Neural progenitor cell (in vitro differentiated cells): Measurements from ENCODE around the gene STRAP. TPM values are rescaled to one million over a fixed set of nuclear protein-coding genes. Genes with fewer than 3 reads are reported as not detected.
A peak's percentile ranks its signal among the peaks of the same experiment; 100 is the strongest.
"Not testable (repeated sequence)": the region's sequence is repeated elsewhere in the genome, so short reads cannot be mapped to it uniquely, and the experiment has no call there.

Source experiments
- DNase-seq: peaks from one replicate; pipeline ENCODE4 v3.0.0-alpha.2; 2016; ENCODE audit warnings: low spot score
- H2AFZ ChIP-seq: fragments of 200-600 bp; sonication (generic); replicated peaks from 2 replicates; pipeline ENCODE4 v1.6.1; 2016; ENCODE audit warnings: antibody characterized with exemption
- H3F3A ChIP-seq: fragments of 200-600 bp; sonication (generic); 2 replicates; pipeline ENCODE4 v1.6.1; 2016; ENCODE audit warnings: antibody characterized with exemption, low read depth
- H3K27ac ChIP-seq: fragments of 200-600 bp; sonication (generic); 2 replicates; pipeline ENCODE4 v1.5.1; 2016; ENCODE audit warnings: mild to moderate bottlenecking
- H3K27me3 ChIP-seq: fragments of 200-600 bp; sonication (generic); 2 replicates; pipeline ENCODE4 v1.6.1; 2016; ENCODE audit warnings: mild to moderate bottlenecking, moderate library complexity
- H3K36me3 ChIP-seq: fragments of 200-600 bp; sonication (generic); 2 replicates; pipeline ENCODE4 v1.5.1; 2016
- H3K4me1 ChIP-seq: fragments of 200-600 bp; sonication (generic); 2 replicates; pipeline ENCODE4 v1.6.1; 2016; ENCODE audit warnings: mixed run types
- H3K4me2 ChIP-seq: fragments of 200-600 bp; sonication (generic); 2 replicates; pipeline ENCODE4 v1.6.1; 2016
- H3K4me3 ChIP-seq: fragments of 200-600 bp; sonication (generic); 2 replicates; pipeline ENCODE4 v1.5.1; 2016
- H3K79me2 ChIP-seq: fragments of 200-600 bp; sonication (generic); 2 replicates; pipeline ENCODE4 v1.6.1; 2016; ENCODE audit warnings: low read depth
- H3K9ac ChIP-seq: fragments of 200-600 bp; sonication (generic); 2 replicates; pipeline ENCODE4 v1.6.1; 2016
- H3K9me3 ChIP-seq: fragments of 200-600 bp; sonication (generic); 2 replicates; pipeline ENCODE4 v1.5.1; 2016; ENCODE audit warnings: low read depth
- H4K20me1 ChIP-seq: fragments of 200-600 bp; sonication (generic); 2 replicates; pipeline ENCODE4 v1.6.1; 2016; ENCODE audit warnings: low read depth
- H3K27ac Mint-ChIP-seq: 3 replicates; pipeline ENCODE4 v1.8.0; 2021; ENCODE audit warnings: mixed read lengths
- H3K27me3 Mint-ChIP-seq: 2 replicates; pipeline ENCODE4 v1.8.0; 2022; ENCODE audit warnings: low read depth, mild to moderate bottlenecking, inconsistent platforms, moderate library complexity, mixed read lengths; ENCODE audit not compliant: insufficient read depth
- H3K36me3 Mint-ChIP-seq: 3 replicates; pipeline ENCODE4 v1.8.0; 2021; ENCODE audit warnings: mixed read lengths
- H3K4me1 Mint-ChIP-seq: 3 replicates; pipeline ENCODE4 v1.8.0; 2021; ENCODE audit warnings: mixed read lengths
- H3K4me3 Mint-ChIP-seq: 3 replicates; pipeline ENCODE4 v1.8.0; 2021; ENCODE audit warnings: mild to moderate bottlenecking, moderate library complexity, mixed read lengths
- H3K9me3 Mint-ChIP-seq: 3 replicates; pipeline ENCODE4 v1.8.0; 2020; ENCODE audit warnings: mixed read lengths
- CTCF ChIP-seq: fragments of 200-600 bp; sonication (generic); IDR thresholded peaks from 2 replicates; pipeline ENCODE4 v1.5.1; 2017; ENCODE audit warnings: antibody characterized with exemption, mild to moderate bottlenecking
- EZH2 ChIP-seq: fragments of 200-600 bp; sonication (generic); IDR thresholded peaks from 2 replicates; pipeline ENCODE4 v1.6.1; 2017; ENCODE audit warnings: antibody characterized with exemption, mild to moderate bottlenecking, moderate library complexity
- EZH2phosphoT487 ChIP-seq: fragments of 200-600 bp; sonication (generic); IDR thresholded peaks from 2 replicates; pipeline ENCODE4 v1.6.1; 2017; ENCODE audit warnings: antibody characterized with exemption
- total RNA-seq: library from RNA; depleted of rRNA; stranded (reverse); fragments of >200 nt; gene quantifications from 2 replicates; pipeline ENCODE4 v1.2.3, GENCODE V29; 2015; ENCODE audit warnings: low replicate concordance

Gene STRAP
- total RNA-seq, 1 donor from 2014 or later = 303 TPM

- Histone ChIP-seq H3K79me2 (peaks cover 32% of the 10 kb centered on the region), H3K4me2 (peak overlapping the region; percentile 90), H4K20me1 (peaks cover 14% of the 10 kb centered on the region), H3K36me3 (no peaks in the 10 kb centered on the region), H2AFZ (peak overlapping the region; percentile 63), H3K27ac (no peak overlapping the region), H3K4me3 (peak overlapping the region; percentile 74), H3K27me3 (no peaks in the 10 kb centered on the region), H3K9me3 (no peaks in the 10 kb centered on the region), H3K9ac (no peak overlapping the region), H3F3A (peaks cover 25% of the 10 kb centered on the region), H3K4me1 (peaks cover 12% of the 10 kb centered on the region)
- Mint-ChIP-seq H3K4me1 (peaks cover 20% of the 10 kb centered on the region), H3K27ac (no peak overlapping the region), H3K27me3 (no peaks in the 10 kb centered on the region), H3K4me3 (peak overlapping the region; percentile 89), H3K36me3 (no peaks in the 10 kb centered on the region), H3K9me3 (no peaks in the 10 kb centered on the region)
- no peak for DNase-seq
- no peak for TF ChIP-seq EZH2phosphoT487
- TF ChIP-seq EZH2 = no peak
- TF ChIP-seq CTCF = no peak
Observed at GRCh38 chr12:15910468-15910863, 28.3 kb downstream of the STRAP start.

- H3K36me3 Mint-ChIP-seq = peaks cover 3% of the 10 kb centered on the region
- H3K27ac ChIP-seq = peak within 1 kb of the TSS; percentile 61
- H3K4me1 Mint-ChIP-seq = peaks cover 23% of the 10 kb centered on the region
Observed at GRCh38 chr12:15910864-15911721, 28.9 kb downstream of the STRAP start, which contains the start of gene DERA. Gene DERA, plus strand, starts transcription at chr12:15911332. Its CDS starts 52 bp downstream, at chr12:15911384.

GRCh38 chr12:15911931-15912330, 29.7 kb downstream of the STRAP start:
- peaks cover 24% of the 10 kb centered on the region for H3K4me1 Mint-ChIP-seq
- H2AFZ ChIP-seq = peak overlapping the region; percentile 63
- not testable (repeated sequence) for H3K27me3 Mint-ChIP-seq, H3K9me3 ChIP-seq, H3K27me3 ChIP-seq, DNase-seq, H3K36me3 ChIP-seq, H3K36me3 Mint-ChIP-seq, H3K9me3 Mint-ChIP-seq
- H3K27ac Mint-ChIP-seq = peak overlapping the region; percentile 96
- peak overlapping the region; percentile 77 for H3K9ac ChIP-seq
- peak overlapping the region; percentile 91 for H3K4me2 ChIP-seq
- H3K4me1 ChIP-seq = peaks cover 14% of the 10 kb centered on the region
- peak overlapping the region; percentile 61 for H3K27ac ChIP-seq
- H4K20me1 ChIP-seq = peaks cover 26% of the 10 kb centered on the region
- H3K4me3 ChIP-seq = peak overlapping the region; percentile 74
- peak overlapping the region; percentile 93 for H3K4me3 Mint-ChIP-seq
- H3F3A ChIP-seq = peaks cover 18% of the 10 kb centered on the region
- H3K79me2 ChIP-seq = peaks cover 45% of the 10 kb centered on the region

More at GRCh38 chr12:15910864-15911721, 28.9 kb downstream of the STRAP start, which contains the start of gene DERA:
- peak; percentile 88 for DNase-seq
- Histone ChIP-seq H2AFZ (peak within 1 kb of the TSS; percentile 63), H3K27me3 (no peaks in the 10 kb centered on the region), H3K36me3 (no peaks in the 10 kb centered on the region), H3K9me3 (no peaks in the 10 kb centered on the region), H3K79me2 (peaks cover 38% of the 10 kb centered on the region), H3K4me3 (peak within 1 kb of the TSS; percentile 74), H3F3A (peaks cover 21% of the 10 kb centered on the region), H4K20me1 (peaks cover 20% of the 10 kb centered on the region), H3K4me2 (peak within 1 kb of the TSS; percentile 91), H3K4me1 (peaks cover 12% of the 10 kb centered on the region), H3K9ac (peak within 1 kb of the TSS; percentile 77)
- TF ChIP-seq CTCF (peak; percentile 5), EZH2phosphoT487 (no peak)
- Mint-ChIP-seq H3K27me3 (no peaks in the 10 kb centered on the region), H3K9me3 (no peaks in the 10 kb centered on the region), H3K4me3 (peak within 1 kb of the TSS; percentile 93), H3K27ac (peak within 1 kb of the TSS; percentile 96)

GRCh38 chr12:15914131-15914530, 31.9 kb downstream of the STRAP start:
- H2AFZ ChIP-seq, H3K9me3 Mint-ChIP-seq, H3K36me3 Mint-ChIP-seq, H3K27ac Mint-ChIP-seq, H3K4me3 ChIP-seq, H3K27me3 ChIP-seq, H3K36me3 ChIP-seq, H3K4me3 Mint-ChIP-seq, H3K27me3 Mint-ChIP-seq, H3K27ac ChIP-seq, H3K9me3 ChIP-seq, DNase-seq, H3K4me2 ChIP-seq, H3K9ac ChIP-seq: not testable (repeated sequence)
- peaks cover 41% of the 10 kb centered on the region for H3K4me1 Mint-ChIP-seq
- Histone ChIP-seq H3K79me2 (peaks cover 64% of the 10 kb centered on the region), H4K20me1 (peaks cover 45% of the 10 kb centered on the region), H3F3A (peaks cover 14% of the 10 kb centered on the region), H3K4me1 (peaks cover 35% of the 10 kb centered on the region)
